HL-60/S4 treated with phorbol 12-myristate 13-acetate at 8.2 ng/mL for 4 days and 3 days (cell line): Measurements from ENCODE around the gene TMEFF1.

ENCODE experiments used
- in situ Hi-C: fragments of 300-500 bp; cut with MboI; formaldehyde crosslinking; loops from 2 replicates; pipeline ENCODE4 v1.15.0; 2022; ENCODE audit warnings: low sequenced_read_pairs

TMEFF1 gene

DNA sequence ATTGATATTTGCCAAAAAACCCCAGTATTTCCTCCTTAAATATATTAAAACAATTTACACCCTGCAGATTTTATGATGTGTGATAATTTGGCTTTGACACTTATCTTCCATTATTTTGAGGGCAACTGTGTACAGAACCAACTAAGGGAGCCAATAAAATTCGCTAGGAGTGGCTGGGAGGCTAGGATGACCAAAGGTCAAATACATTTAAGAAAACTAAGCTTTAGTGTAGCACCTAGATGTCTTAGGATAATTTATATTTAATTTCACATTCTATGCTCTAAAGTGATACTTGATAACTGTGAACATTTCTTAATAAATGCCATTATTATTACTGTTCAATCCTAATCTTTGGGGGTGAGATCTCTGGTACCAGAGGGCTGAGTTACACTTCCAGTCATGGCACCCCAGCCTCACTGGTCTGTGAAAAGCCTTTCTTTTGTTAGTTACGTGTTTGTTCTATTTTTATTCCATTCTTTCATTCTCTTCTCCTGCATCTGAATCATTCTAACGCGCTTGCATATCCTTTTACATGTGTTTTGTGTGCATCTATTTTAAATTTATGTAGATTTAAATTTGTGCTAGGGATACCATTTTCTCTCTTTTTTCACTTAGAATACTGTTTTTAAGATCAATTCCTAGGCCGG, 26.9 kb upstream of the TMEFF1 start:
- in situ Hi-C loops: no loop called here

DNA sequence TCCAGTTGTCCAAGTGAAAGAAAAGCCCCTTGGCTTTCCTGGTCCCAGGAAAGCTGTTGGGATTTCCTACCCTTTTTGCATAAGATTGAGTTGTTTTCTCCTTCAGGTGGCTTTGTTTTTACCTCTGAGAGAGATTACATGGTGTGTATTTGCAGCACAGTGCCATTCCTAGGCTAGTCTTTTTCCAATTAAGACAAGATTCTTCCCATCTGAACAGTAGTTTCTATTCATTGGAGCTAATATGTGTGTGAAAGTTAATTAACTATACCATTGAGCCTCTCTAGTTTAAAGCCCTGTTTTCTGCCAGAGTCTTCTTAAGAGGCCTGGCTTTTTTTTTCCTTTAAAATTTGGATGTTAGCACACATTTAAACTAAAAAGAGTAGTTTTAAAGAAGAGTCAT, 25.9 kb upstream of the TMEFF1 start:
- in situ Hi-C loops: no loop called here

DNA sequence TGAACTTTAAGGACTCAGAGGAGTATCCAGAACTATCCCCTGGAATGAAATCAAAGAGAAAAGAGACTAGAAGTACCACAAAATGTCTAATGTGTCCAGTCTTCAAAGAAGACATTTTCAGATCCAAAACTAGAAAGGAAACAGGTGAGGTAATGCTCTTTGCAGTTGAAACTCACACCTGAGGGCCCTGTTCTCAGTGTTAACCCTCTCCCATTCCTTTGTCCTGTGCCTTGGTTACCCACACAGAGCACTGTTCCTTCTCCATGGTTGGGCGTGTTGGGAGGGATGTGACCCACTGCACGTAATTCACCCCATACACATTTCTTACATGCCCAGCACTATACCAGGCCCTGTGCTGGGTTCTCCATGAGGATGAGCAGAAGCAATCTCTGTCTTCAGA, 24.7 kb upstream of the TMEFF1 start:
- in situ Hi-C loops: no loop called here

DNA sequence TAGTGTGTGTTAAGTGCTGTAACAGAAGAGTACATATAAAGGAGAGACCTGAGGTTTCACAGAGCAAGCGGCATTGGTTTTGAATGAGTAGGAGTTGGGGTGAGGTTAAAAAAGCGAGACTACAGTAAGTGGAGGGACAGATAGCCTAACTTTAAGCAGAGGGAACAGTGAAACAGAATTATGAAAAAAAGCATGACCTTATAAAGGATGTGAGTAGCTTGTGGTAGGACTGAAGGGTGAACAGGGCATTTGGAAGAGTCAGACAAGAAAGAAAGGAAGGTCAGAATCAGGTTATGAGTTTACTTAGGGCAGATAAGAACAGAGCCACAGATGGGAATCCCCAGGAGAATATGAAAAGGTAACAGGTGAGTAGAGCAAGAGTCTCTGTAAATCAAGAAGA, 23.5 kb upstream of the TMEFF1 start:
- in situ Hi-C loops: no loop called here

DNA sequence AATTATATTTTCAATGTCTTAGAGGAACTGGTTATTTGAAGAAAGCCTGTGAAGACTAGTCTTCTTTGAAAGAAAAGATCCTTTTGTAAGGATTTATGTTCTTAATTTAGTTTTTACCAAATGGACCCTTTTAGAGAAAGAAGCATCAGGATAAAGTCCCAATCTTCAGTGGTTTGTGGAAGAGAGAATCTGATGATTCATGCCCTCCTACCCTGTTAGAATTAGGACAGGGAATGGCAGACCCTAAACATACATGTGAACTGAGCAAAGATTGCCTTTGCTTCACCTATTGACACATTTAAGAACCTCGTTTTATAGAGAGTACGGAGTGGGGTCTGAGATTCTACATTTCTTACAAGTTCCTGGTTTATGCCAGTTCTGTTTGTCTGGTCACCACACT, 20.1 kb upstream of the TMEFF1 start:
- in situ Hi-C loops: no loop called here

DNA sequence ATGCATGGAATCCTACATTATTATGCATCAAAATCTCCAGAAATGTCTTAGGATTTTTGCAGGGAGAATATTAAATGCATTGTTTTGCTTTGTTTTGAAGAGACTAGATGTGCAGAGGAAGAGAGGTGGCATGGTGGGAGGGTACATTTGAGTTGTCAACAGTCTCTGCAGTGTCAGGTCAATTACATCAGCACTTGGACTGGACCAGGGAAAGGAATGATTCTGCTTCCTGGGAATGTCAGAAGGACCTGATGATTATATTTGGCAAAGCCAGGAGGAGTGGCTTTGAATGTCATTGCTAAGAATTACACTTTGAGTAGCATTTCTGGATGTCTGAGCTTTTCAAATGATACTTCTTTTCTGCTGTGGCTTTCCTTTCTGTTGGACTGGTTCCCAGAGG, 17.5 kb upstream of the TMEFF1 start:
- in situ Hi-C loops: no loop called here

DNA sequence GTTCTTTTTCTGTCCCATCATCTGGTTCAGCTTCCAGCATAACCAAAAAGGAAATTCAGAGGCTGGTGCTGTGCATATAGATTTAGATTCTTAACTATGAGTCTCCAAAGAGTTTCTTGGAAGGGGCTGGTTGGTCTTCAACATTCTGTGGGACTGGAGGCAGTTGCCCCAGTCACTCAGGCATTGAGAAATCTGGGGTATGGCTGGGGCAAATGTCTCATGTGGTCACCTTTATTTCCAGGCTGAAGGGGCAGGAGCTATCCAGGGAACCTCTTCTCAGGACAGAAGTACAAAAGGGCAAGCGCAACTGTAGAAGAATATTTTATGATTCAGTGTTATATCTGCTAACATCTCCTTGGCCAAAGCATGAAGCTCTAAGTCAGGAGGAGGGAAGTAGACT, 15.4 kb upstream of the TMEFF1 start:
- in situ Hi-C loops: no loop called here

DNA sequence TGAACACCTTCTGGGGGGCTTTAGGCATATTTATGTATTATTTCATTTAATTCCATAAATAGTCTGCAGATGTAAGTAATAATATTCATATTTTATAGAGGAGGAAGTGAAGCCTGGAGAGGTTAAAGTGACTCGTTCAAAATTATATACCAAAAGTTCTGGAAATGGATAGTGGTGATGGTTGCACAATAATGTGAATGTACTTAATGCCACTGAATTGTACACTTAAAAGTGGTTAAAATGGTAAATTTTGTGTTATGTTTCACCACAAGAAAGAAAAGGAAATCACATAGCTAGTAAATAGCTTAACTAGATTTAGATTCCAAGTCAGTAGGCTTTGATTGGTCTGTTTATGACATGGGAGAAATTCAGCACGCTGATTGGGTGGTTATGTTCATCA, 13.0 kb upstream of the TMEFF1 start:
- in situ Hi-C loops: no loop called here

DNA sequence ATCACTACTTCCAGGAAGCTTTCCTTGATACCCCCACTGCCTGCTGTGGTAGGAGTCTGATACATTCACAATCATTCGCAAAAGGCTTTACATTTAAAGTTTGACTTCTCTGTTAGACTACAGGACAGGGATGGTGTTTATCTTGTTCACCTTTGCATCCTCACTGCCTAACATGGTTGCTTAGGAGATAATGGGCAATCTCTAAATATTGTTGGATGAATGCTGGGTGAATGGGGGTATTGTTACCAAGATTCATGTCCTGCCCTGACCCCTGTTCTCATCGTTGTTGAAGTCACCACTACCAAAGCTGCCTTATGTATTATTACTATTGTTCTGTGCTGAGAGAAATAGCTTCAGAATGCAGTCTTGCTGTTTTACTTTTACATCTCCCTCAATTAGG, 7.7 kb upstream of the TMEFF1 start:
- in situ Hi-C loops: no loop called here

DNA sequence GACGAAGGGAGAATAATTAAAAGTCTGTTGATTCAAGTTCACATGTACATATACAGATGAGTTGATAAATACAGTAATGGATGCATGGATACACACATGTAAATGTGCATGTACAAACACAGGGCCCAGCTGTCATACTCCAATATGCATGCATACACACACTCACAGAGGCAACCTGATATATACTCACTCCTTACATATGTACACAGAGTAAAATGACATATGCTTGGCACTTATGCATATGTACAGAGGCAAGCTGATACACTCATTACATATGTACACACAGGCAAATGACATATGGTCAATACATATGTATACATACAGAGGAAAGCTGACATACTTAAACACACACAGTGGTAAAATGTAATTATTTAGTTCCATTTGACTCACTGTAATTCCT, 7.2 kb upstream of the TMEFF1 start:
- in situ Hi-C loops: no loop called here

DNA sequence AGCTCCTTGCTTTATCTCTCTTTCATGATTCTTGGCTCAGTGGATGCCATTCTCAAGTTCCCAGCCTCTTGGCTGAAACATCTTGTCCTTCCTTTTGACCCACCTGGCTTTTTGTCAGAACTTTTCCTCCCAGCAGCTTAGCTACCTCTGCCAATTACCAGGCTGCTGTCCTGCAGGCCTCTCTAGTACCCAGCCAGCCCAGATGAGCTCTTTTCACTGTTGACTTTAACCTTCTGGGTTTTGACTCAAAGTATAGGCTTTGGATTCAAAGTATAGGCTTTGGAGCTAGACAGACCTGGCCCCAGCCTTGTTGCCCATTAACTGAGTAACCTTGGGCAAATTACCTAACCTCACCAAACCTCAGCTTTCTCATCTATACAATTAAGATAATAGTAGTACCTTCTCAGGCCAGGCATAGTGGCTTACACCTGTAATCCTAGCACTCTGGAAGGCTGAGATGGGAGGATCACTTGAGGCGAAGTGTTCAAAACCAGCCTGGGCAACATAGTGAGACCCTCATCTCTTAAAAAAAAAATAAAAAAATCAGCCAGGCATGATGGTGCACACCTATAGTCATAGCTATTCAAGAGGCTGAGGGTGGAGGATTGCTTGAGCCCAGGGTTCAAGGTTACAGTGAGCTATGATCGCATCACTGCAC, 6.6 kb upstream of the TMEFF1 start:
- in situ Hi-C loops: no loop called here

DNA sequence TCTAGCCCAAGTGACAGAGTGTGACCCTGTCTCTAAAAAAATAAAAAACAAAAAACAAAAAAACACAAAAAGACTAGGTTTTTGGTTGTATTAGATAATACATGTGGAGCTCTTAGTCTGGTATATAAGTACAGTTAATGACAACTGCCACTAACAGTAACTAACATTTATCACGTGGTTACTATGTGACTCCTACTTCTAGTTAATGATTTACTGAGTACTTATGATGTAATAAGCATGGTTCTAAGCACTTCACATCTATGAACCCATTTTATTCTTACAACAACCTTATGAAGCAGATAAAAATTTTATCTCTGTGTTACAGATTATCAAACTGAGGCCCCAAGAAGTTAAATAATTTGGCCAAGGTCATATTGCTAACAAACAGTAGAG, 6.1 kb upstream of the TMEFF1 start:
- in situ Hi-C loops: no loop called here

DNA sequence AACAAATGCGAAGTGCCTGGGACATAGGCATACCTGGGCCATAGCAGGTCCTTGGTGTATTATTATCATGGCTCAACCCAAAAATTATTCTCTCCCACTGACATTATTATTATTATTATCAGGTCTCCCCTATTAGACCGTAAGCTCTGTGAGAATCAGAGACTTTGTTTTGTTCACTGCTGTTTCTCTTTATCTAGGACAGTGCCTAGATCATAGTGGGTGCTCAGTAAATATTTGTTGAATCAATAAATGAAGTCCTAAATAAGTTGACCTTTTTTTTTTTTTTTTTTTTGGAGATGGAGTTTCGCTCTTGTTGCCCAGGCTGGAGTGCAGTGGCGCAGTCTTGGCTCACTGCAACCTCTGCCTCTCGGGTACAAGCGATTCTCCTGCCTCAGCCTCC, 4.9 kb upstream of the TMEFF1 start:
- in situ Hi-C loops: no loop called here

DNA sequence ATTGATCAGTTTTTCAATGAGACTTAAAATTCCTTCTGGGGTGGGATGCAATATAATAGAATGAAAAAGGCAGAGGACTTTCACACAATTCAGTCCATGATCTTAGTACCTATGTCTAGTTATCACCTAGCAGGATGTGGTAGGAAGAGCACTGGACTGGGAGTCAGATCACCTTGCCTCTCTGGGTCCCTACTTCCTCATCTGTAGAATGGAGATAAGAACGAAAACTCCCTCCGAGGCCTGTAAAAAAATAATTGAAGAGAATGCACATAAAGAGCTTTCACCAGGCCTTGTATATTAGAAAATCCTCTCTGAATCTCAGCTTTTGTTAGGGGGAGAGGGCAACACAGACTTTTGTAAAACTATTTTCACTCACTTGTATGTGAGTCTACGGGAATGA, 681 bp upstream of the TMEFF1 start:
- in situ Hi-C loops: no loop called here

DNA sequence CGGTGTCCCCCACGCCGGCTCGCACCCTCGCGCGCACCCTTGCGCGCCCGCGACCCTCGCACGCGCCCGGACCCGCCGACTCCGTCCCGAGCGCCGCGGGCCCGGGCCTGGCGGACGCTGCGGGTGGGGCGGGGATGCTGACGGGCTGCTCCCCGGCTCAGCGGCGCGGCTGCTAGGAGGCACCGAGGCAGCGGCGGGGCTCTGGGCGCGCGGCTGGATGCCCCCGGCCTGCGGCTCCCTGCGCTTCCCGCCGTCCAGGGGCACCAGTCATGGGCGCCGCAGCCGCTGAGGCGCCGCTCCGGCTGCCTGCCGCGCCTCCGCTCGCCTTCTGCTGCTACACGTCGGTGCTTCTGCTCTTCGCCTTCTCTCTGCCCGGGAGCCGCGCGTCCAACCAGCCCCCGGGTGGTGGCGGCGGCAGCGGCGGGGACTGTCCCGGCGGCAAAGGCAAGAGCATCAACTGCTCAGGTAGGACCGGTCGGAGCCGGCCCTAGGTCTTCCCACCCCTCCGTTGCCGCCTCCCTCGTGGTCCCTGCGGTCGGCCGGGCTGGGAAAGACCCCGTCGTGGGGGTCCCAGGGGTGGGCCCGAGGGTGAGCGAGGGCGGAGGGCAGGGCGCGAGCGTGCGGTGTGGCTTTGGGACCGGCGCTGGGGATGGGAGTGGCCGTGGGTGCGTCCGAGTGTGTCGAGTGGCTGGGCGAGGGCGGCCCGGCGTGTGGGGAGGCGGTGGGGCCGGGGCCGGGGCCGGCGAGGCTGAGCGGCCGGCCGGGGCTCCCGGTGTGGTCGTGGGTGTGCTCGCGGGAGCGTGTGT, 530 bp downstream of the TMEFF1 start:
- in situ Hi-C loops: no loop called here

DNA sequence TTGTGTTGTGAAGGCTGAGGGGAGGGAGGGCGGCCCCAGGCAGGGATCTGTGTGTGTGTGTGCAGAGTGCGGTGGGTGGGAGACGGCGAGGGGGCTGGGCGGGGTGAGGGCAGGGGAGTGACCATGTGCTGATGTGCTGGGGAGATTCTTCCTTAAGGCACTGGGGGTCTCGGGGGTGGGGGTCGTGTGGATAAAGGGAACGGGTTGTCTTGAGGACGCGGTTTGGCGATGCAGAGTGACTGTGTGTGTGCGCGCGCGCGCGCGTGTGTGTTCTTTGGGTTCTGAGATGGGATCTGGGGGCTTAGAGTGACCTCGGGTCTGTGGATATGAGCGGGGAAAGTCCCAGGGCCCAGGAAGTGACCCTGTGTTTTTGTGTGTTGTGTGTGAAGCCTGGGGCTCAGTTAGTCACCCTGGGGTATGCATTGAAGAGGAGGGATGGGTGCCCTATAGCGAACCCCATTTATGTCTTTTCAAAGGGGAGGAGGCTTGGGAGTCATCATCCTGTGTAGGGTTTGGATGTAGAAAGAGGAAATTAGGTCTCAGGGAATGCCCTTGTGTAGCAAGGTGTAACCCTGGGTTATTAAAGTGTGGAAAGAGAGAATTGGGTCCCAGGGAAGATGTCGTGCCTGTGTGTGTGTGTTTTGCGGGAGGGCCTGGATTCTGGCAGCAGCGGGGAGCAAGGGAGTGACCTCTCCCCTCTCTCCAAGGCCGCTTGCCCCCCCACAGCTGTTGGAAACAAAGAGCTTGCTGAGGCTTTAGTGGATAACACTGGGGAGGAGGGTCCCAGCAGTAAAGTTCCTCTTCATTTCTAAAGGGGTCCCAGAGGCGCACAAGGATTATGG, 1.4 kb downstream of the TMEFF1 start:
- in situ Hi-C loops: no loop called here

DNA sequence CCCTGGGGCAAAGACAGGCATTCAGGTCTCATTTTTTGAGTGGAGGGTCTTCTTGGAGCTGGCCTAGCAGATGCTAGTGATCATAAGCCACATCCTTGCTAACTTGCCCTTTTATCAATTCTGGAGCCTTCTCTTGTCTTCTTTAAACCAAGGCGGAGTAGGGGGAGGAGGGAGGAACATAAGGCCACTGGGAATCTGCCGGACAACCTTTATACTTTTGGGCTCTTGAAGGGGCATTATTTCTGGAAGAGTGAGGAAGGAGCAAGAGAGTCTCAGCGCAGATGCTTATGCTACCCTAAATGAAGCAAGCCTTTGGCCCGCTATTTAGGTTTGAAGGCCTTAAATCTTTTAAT, 2.0 kb downstream of the TMEFF1 start:
- in situ Hi-C loops: no loop called here

DNA sequence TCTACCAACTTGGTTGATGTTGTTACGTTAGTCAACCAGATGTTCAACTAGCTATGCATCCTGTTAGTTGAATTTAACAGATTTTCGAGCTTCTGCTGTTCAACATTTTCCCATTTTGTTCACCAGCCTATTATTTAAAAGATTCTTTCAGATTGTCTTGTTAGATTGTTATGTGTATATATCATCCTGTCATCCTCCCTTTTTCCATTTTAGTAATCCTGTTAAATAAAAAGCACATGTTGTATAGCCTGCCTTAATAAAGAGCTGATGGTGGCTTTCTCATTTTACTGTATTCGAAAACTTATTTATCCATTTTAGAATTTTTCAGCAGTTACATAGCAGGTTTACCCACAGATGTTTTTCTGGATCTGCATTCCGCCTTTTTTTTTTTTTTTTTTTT, 4.3 kb downstream of the TMEFF1 start:
- in situ Hi-C loops: no loop called here

DNA sequence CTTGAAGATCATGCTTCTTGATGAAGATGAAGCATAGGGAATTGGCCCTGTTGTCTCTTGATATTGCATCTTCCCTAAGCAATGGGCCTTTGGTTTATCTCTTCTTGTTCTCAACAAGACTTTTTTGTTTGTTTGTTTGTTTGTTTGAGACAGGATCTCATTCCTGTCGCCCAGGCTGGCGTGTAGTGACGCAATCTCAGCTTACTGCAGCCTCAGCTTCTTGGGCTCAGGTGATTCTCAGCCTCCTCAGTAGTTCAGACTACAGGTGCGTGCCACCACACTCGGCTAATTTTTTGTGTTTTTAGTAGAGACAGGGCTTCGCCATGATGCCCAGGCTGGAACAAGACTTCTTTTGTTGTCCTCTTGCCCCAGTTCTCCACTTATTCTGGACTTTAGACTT, 5.2 kb downstream of the TMEFF1 start:
- in situ Hi-C loops: no loop called here

DNA sequence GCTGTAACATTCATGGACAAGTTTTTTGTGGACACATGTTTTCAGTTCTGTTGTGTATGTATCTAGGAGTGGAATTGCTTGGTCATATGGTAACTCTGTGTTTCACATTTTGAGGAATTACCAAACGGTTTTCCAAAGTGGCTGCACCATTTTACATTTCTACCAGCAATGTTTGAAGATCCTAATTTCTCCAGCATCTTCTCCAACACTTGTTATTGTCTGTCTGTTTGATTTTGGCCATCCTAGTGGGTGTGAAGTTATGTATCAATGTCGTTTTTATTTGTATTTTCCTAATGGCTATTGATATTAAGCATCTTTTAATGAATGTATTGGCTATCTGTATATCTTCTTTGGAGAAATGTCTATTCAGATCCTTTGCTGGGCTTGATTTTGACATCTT, 6.9 kb downstream of the TMEFF1 start:
- in situ Hi-C loops: no loop called here

DNA sequence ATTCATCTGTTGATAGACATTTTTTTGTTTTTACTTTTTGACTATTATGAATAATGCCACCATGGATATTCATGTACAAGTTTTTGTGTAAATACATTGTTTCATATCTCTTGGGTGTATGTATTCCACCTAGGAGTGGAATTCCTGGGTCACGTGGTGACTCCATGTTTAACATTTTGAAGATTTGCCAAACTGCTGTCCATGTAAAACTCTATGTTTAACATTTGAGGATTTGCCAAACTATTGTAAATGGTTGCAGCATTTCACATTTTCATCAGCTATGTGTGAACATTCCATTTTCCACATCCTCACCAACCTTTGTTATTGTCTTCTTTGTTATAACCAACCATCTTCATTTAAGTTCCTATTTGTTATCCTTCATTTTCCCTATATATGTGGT, 12.2 kb downstream of the TMEFF1 start:
- in situ Hi-C loops: no loop called here
